ENCODE measurements around the gene PHC3.

Gene PHC3

GRCh38 chr3:170108955-170109354, 72.6 kb downstream of the PHC3 start:
- TF ChIP-seq TCF12 (IDR thresholded peaks at IDR 0.05; ENCODE audit: low read depth) (no peak), FOXM1 (IDR thresholded peaks at IDR 0.05; ENCODE audit: borderline replicate concordance, low read depth) (no peak)

- TF ChIP-seq CEBPB (IDR thresholded peaks at IDR 0.05) (no peak), EP300 (IDR thresholded peaks at IDR 0.05; ENCODE audit: borderline replicate concordance) (no peak), YY1 (IDR thresholded peaks at IDR 0.05; ENCODE audit: low read depth) (no peak), TCF12 (IDR thresholded peaks at IDR 0.05; ENCODE audit: low read depth) (no peak), TAF1 (IDR thresholded peaks at IDR 0.05; ENCODE audit: low read depth) (no peak)
Observed at GRCh38 chr3:170107941-170108340, 73.6 kb downstream of the PHC3 start.

DNA sequence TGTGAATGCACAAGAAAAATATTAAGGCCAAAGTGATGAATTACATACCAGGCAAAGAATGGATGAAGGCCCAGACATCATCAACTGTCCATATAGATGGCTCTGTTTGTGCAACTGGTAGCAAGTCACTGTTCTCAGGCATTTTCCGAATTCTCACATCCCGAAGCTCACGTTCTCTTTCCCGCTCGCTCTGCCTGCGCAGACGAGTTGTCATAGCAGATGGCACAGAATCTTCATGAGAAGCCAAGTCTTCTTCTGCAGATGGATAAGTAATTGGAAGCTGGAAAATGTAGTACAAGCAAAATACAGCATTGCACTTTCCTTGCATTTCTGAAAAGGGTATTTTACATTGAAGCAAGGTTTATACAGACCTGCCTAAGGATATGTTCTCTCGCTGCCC, 79.1 kb downstream of the PHC3 start:
- TF ChIP-seq USF1 (IDR thresholded peaks at IDR 0.05) = no peak
- no peak for TF ChIP-seq TAF1 (IDR thresholded peaks at IDR 0.05; ENCODE audit: low read depth)
- TF ChIP-seq EP300 (IDR thresholded peaks at IDR 0.05; ENCODE audit: borderline replicate concordance) = no peak
- no peak for TF ChIP-seq MAX (IDR thresholded peaks at IDR 0.05)
- no peak for TF ChIP-seq YY1 (IDR thresholded peaks at IDR 0.05; ENCODE audit: low read depth)
- no peak for TF ChIP-seq TEAD4 (IDR thresholded peaks at IDR 0.05)
- TF ChIP-seq FOXM1 (IDR thresholded peaks at IDR 0.05; ENCODE audit: borderline replicate concordance, low read depth) = no peak
- no peak for TF ChIP-seq CREB1 (IDR thresholded peaks at IDR 0.05; ENCODE audit: low read depth)
- TF ChIP-seq TCF12 (IDR thresholded peaks at IDR 0.05; ENCODE audit: low read depth) = no peak
- TF ChIP-seq CEBPB (IDR thresholded peaks at IDR 0.05) = no peak
- no peak for TF ChIP-seq ZBTB7A (IDR thresholded peaks at IDR 0.05; ENCODE audit: low read depth)
- TF ChIP-seq RAD21 (IDR thresholded peaks at IDR 0.05; ENCODE audit: low read depth) = no peak
- TF ChIP-seq NFIC (IDR thresholded peaks at IDR 0.05) = no peak

DNA sequence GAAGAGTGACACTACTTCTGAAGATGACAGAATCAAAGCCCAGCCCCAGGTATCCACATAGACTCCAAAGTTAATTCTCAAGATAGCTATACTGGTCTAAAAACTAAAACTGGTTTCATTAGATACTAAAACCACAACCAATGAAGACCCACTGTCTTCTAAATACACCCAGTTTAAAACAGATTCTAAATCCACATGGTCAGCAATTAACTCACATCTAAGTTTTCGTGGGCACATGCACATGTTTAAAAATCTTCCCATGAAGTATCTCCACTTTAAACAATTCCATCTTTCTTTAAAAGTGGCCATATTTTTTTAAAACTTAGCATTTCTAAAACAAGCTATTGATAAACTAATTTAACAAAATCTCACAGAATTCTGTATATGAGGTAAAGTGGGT, 80.6 kb downstream of the PHC3 start:
- TF ChIP-seq FOXM1 (IDR thresholded peaks at IDR 0.05; ENCODE audit: borderline replicate concordance, low read depth) (no peak), YY1 (IDR thresholded peaks at IDR 0.05; ENCODE audit: low read depth) (no peak), EGR1 (IDR thresholded peaks at IDR 0.05) (no peak), EP300 (IDR thresholded peaks at IDR 0.05; ENCODE audit: borderline replicate concordance) (no peak), MAX (IDR thresholded peaks at IDR 0.05) (no peak), RAD21 (IDR thresholded peaks at IDR 0.05; ENCODE audit: low read depth) (no peak), TCF12 (IDR thresholded peaks at IDR 0.05; ENCODE audit: low read depth) (no peak), CREB1 (IDR thresholded peaks at IDR 0.05; ENCODE audit: low read depth) (no peak), CEBPB (IDR thresholded peaks at IDR 0.05) (no peak), ZBTB7A (IDR thresholded peaks at IDR 0.05; ENCODE audit: low read depth) (no peak), TEAD4 (IDR thresholded peaks at IDR 0.05) (no peak), USF1 (IDR thresholded peaks at IDR 0.05) (no peak), TAF1 (IDR thresholded peaks at IDR 0.05; ENCODE audit: low read depth) (no peak), REST (IDR thresholded peaks at IDR 0.05; ENCODE audit: low read depth) (no peak)

DNA sequence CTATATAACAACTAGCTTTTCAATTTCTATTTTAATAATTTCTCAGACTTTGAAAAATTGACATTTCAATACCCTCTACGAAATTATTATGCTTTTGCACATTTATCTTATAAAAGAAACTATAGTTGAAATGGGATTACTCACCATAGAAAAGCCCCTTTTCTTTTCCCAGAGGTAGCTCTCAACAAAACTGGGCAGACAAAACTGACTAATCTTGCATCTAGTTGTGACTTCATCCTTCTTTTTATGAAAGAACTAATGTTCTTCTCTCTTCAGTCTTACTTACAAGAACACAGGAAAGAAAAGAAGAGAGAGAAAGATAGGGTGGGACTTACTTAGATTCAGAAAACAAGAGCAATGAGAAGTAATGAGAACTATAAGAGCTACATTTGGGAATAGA, 82.8 kb downstream of the PHC3 start:
- no peak for TF ChIP-seq MAX (IDR thresholded peaks at IDR 0.05)
- no peak for TF ChIP-seq CEBPB (IDR thresholded peaks at IDR 0.05)

DNA sequence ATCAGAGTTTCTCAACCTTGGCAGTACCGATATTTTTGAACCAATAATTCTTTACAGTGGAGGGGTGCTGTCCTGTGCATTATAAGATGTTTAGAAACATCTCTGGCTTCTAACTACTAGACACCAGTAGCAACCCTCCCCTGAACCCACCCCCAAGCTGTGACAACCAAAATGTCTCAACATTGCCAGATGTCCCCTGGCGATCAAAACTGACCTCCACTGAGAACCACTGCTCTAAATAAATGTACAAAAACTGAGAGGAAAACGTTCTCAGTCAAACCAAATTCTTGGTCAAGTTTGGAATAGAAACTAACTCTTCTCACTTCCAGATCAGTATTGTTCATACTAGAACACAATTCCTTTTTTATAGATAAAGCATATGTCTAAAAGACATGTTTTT, 85.2 kb downstream of the PHC3 start:
- TF ChIP-seq NFIC (IDR thresholded peaks at IDR 0.05) (no peak), CEBPB (IDR thresholded peaks at IDR 0.05) (no peak), RAD21 (IDR thresholded peaks at IDR 0.05; ENCODE audit: low read depth) (no peak), CREB1 (IDR thresholded peaks at IDR 0.05; ENCODE audit: low read depth) (no peak), EP300 (IDR thresholded peaks at IDR 0.05; ENCODE audit: borderline replicate concordance) (no peak), EGR1 (IDR thresholded peaks at IDR 0.05) (no peak), MAX (IDR thresholded peaks at IDR 0.05) (no peak), FOXM1 (IDR thresholded peaks at IDR 0.05; ENCODE audit: borderline replicate concordance, low read depth) (no peak), USF1 (IDR thresholded peaks at IDR 0.05) (no peak), REST (IDR thresholded peaks at IDR 0.05; ENCODE audit: low read depth) (no peak), TEAD4 (IDR thresholded peaks at IDR 0.05) (no peak), TAF1 (IDR thresholded peaks at IDR 0.05; ENCODE audit: low read depth) (no peak)

All from Ishikawa (cell line).